GM13977 (cell line): ENCODE data around the gene MCTS1.
"Not testable (repeated sequence)": the region's sequence is repeated elsewhere in the genome, so short reads cannot be mapped to it uniquely, and the experiment has no call there.

Experiments
- DNase-seq: peaks from one replicate; pipeline ENCODE4 v3.0.0; 2012; ENCODE audit warnings: low spot score
- CTCF ChIP-seq: IDR thresholded peaks from 2 replicates; pipeline ENCODE4 v1.5.1; 2012; ENCODE audit warnings: mild to moderate bottlenecking, control low read depth; ENCODE audit not compliant: insufficient read depth; ENCODE audit errors: extremely low read depth, missing control alignments
- in situ Hi-C: fragments of 300-500 bp; cut with MboI; formaldehyde crosslinking; loops from one replicate; pipeline ENCODE4 v1.12.0; 2022; ENCODE audit warnings: low sequenced_read_pairs, low pct_unique_long_range_greater_than_20kb, mixed read lengths, inconsistent platforms; ENCODE audit not compliant: unreplicated experiment

MCTS1 gene

GRCh38 chrX:120562569-120562926 lies 41.4 kb upstream of the MCTS1 start:
- no peak for DNase-seq
- no peak for TF ChIP-seq CTCF
- in situ Hi-C loops = no loop called here

- TF ChIP-seq CTCF = no peak
- no peak for DNase-seq
- in situ Hi-C loops = no loop called here
These were observed 39.0 kb upstream of the MCTS1 start for GRCh38 chrX:120564925-120565324.

GRCh38 chrX:120566817-120567216 lies 37.1 kb upstream of the MCTS1 start:
- no peak for DNase-seq
- in situ Hi-C loops = no loop called here
- no peak for TF ChIP-seq CTCF

GRCh38 chrX:120568035-120568434 lies 35.9 kb upstream of the MCTS1 start:
- TF ChIP-seq CTCF = no peak
- DNase-seq = no peak
- in situ Hi-C loops = no loop called here

- in situ Hi-C loops = no loop called here
- DNase-seq = no peak
- TF ChIP-seq CTCF = no peak
These were observed 35.3 kb upstream of the MCTS1 start for GRCh38 chrX:120568609-120569008.

- no peak for DNase-seq
- in situ Hi-C loops = no loop called here
- TF ChIP-seq CTCF = no peak
These were observed 33.8 kb upstream of the MCTS1 start for GRCh38 chrX:120570011-120570600.

GRCh38 chrX:120573806-120574205 lies 30.1 kb upstream of the MCTS1 start:
- not testable (repeated sequence) for DNase-seq

More at GRCh38 chrX:120573806-120574205, 30.1 kb upstream of the MCTS1 start:
- in situ Hi-C loops = not testable (repeated sequence)
